Progenitor cell of endocrine pancreas (in vitro differentiated cells): ENCODE measurements around the gene LBHD2. TPM values are rescaled to one million over a fixed set of nuclear protein-coding genes. Genes with fewer than 3 reads are reported as not detected.

Source experiments
- DNase-seq: peaks from one replicate; pipeline ENCODE4 v3.0.0; 2021; ENCODE audit warnings: low spot score; ENCODE audit not compliant: unreplicated experiment
- H3K27ac Mint-ChIP-seq: 2 replicates; pipeline ENCODE4 v1.8.0; 2021; ENCODE audit warnings: mild to moderate bottlenecking, moderate library complexity, mixed read lengths
- H3K27me3 Mint-ChIP-seq: 2 replicates; pipeline ENCODE4 v1.8.0; 2021; ENCODE audit warnings: mixed read lengths
- H3K36me3 Mint-ChIP-seq: 2 replicates; pipeline ENCODE4 v1.8.0; 2022; ENCODE audit warnings: mixed read lengths; ENCODE audit not compliant: insufficient read depth
- H3K4me1 Mint-ChIP-seq: 2 replicates; pipeline ENCODE4 v1.8.0; 2021; ENCODE audit warnings: low read depth, mixed read lengths
- H3K4me3 Mint-ChIP-seq: 2 replicates; pipeline ENCODE4 v1.8.0; 2021; ENCODE audit warnings: low read depth, mild to moderate bottlenecking, moderate library complexity, mixed read lengths
- H3K9me3 Mint-ChIP-seq: 2 replicates; pipeline ENCODE4 v1.8.0; 2021; ENCODE audit warnings: low read depth, mixed read lengths
- total RNA-seq: library from RNA; stranded (reverse); gene quantifications from 2 replicates; pipeline ENCODE4 v1.2.1, GENCODE V29; 2021
- TF ChIP-seq, protein P1 (sequence below): fragments of 200-600 bp; sonication (generic); IDR thresholded peaks from one replicate; pipeline ENCODE4 v1.5.0; 2021; ENCODE audit warnings: antibody characterized with exemption, mild to moderate bottlenecking; ENCODE audit not compliant: unreplicated experiment

Gene LBHD2
- total RNA-seq, 1 donor from 2014 or later, result not detected

DNA sequence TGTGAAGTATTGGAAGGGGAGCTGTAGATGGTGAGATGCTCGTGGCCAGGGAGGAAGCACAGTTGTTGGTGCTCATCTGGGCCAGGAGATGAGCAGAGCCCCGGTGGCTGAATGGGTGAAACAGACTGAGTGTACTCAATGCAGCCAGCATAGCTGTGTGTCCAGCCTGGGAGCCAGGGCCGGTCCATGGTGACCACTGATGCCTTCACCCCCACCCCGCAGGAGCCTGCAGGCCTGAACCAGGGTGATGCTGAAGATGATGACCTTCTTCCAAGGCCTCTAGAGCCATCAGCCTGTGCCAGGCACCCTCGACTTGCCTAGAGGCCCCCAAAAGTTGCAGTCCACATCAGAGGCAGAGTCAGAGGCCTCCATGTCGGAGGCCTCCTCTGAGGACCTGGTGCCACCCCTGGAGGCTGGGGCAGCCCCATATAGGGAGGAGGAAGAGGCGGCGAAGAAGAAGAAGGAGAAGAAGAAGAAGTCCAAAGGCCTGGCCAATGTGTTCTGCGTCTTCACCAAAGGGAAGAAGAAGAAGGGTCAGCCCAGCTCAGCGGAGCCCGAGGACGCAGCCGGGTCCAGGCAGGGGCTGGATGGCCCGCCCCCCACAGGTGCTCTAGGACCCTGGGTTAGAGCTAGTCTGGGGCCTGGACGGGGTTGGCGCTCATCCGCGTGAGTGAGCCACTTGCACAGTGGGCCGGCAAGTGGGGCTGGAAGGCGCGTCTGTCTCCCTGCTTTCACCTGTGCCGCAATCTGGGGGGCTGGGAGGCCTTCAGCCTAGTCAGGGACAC is 42.3 kb downstream of the LBHD2 start:
- TF ChIP-seq, protein P1, sequence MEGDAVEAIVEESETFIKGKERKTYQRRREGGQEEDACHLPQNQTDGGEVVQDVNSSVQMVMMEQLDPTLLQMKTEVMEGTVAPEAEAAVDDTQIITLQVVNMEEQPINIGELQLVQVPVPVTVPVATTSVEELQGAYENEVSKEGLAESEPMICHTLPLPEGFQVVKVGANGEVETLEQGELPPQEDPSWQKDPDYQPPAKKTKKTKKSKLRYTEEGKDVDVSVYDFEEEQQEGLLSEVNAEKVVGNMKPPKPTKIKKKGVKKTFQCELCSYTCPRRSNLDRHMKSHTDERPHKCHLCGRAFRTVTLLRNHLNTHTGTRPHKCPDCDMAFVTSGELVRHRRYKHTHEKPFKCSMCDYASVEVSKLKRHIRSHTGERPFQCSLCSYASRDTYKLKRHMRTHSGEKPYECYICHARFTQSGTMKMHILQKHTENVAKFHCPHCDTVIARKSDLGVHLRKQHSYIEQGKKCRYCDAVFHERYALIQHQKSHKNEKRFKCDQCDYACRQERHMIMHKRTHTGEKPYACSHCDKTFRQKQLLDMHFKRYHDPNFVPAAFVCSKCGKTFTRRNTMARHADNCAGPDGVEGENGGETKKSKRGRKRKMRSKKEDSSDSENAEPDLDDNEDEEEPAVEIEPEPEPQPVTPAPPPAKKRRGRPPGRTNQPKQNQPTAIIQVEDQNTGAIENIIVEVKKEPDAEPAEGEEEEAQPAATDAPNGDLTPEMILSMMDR, result no peak
- Mint-ChIP-seq H3K36me3 (no peaks in the 10 kb centered on the region), H3K9me3 (no peaks in the 10 kb centered on the region), H3K4me3 (peak overlapping the region; percentile 56), H3K27me3 (peaks cover 37% of the 10 kb centered on the region), H3K4me1 (peaks cover 4% of the 10 kb centered on the region), H3K27ac (no peak overlapping the region)
- no peak for DNase-seq

DNA sequence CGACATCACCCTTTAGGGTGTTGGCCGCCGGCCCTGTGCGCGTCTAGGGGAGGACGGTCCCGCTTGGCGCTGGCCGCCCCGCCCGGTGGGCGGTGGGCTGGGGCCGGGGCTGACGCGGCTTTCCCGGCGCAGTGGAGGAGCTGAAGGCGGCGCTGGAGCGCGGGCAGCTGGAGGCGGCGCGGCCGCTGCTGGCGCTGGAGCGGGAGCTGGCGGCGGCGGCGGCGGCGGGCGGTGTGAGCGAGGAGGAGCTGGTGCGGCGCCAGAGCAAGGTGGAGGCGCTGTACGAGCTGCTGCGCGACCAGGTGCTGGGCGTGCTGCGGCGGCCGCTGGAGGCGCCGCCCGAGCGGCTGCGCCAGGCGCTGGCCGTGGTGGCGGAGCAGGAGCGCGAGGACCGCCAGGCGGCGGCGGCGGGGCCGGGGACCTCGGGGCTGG is 42.9 kb downstream of the LBHD2 start:
- Mint-ChIP-seq H3K27me3 (peaks cover 37% of the 10 kb centered on the region), H3K4me1 (peaks cover 4% of the 10 kb centered on the region), H3K27ac (no peak overlapping the region), H3K36me3 (no peaks in the 10 kb centered on the region), H3K9me3 (no peaks in the 10 kb centered on the region), H3K4me3 (no peak overlapping the region)
- TF ChIP-seq, protein P1, result peak; percentile 54
- peak; percentile 70 for DNase-seq

DNA sequence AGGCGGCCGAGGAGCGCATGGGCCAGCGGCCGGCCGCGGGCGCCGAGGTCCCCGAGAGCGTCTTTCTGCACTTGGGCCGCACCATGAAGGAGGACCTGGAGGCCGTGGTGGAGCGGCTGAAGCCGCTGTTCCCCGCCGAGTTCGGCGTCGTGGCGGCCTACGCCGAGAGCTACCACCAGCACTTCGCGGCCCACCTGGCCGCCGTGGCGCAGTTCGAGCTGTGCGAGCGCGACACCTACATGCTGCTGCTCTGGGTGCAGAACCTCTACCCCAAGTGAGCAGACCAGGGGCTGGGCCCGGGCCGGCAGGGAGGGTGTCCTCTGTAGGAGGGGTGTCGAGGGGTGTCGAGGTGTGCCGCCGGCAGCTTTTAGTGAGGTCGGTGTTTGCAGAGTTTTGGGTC is 43.3 kb downstream of the LBHD2 start:
- H3K27ac Mint-ChIP-seq, result no peak overlapping the region
- no peaks in the 10 kb centered on the region for H3K36me3 Mint-ChIP-seq
- no peak overlapping the region for H3K4me3 Mint-ChIP-seq
- peaks cover 37% of the 10 kb centered on the region for H3K27me3 Mint-ChIP-seq
- no peaks in the 10 kb centered on the region for H3K9me3 Mint-ChIP-seq
- TF ChIP-seq, protein P1, result no peak
- DNase-seq, result no peak
- H3K4me1 Mint-ChIP-seq, result peaks cover 2% of the 10 kb centered on the region

DNA sequence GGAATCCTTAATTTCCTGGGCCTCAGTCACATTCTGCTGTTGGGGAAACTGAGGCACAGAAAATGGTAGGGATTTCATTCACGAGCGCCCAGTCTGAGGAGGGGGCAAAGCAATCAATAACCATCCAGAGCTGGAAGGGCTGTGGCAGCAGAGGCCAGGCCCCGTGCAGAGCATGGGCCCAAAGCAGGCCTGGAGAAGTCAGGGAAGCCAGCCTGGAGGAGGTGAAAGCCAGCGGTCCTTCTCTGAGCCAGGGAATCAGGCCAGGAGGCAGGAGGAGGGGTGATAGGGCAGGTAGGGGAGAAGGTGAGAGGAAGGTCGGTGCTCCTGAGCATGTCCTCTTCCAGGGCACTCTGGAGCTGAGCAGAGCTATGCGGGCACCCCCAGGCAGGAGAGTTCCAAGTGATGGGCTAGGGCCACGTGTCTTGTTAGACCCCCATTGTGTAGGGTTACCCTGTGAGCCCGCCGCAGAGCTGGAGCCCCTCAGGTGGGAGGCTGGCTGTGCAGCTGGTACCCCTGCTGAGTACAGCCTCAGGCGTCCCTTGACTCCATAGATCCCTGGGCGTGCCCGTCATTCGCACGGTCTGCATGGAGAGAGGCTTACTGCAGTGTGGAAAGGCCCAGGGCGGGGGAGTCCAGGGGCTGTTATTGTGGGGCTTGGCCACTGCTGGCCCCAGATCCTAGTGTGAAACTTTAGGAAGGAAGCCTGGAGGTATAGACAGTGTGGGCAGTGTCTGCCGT is 44.0 kb downstream of the LBHD2 start:
- TF ChIP-seq, protein P1, result no peak
- peaks cover 2% of the 10 kb centered on the region for H3K4me1 Mint-ChIP-seq
- H3K36me3 Mint-ChIP-seq, result no peaks in the 10 kb centered on the region
- H3K4me3 Mint-ChIP-seq, result no peak overlapping the region
- no peak for DNase-seq
- H3K27me3 Mint-ChIP-seq, result peaks cover 37% of the 10 kb centered on the region
- peak overlapping the region; percentile 45 for H3K27ac Mint-ChIP-seq
- H3K9me3 Mint-ChIP-seq, result no peaks in the 10 kb centered on the region

DNA sequence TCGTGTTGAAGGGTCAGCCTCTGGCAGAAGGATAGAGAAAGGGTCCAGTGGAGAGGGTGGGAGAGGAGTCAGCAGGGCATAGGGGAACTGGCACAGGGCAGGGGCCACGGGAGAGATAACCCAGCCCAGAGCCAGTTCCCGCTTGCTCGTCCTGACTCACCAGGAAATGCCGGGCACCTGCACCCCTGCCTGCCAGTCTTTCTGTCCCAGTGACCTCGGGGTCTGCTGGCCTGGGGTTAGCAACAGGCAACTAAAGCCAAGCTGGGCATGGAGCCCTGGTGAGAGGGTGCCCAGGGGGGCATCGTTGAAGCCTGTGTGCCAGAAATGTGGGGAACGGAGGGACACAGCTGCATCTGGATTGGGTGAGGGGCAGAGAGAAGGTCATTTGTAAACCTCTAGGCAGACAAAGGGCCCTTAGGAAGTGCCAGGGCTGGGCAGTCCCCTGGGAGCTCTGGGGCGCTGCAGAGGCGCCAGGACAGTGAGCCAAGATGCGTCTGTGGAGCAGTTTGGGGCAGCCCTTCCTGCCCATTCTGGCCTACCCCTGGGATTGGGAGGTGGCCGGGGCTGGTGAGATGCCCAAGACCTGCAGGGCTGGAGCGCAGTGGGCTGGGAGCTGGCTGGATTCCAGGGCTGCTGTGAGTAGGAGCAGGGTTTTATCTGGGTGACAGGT is 44.8 kb downstream of the LBHD2 start:
- H3K4me3 Mint-ChIP-seq, result no peak overlapping the region
- H3K4me1 Mint-ChIP-seq, result peaks cover 2% of the 10 kb centered on the region
- H3K27me3 Mint-ChIP-seq, result peaks cover 37% of the 10 kb centered on the region
- peak overlapping the region; percentile 45 for H3K27ac Mint-ChIP-seq
- TF ChIP-seq, protein P1, result no peak
- no peak for DNase-seq
- no peaks in the 10 kb centered on the region for H3K9me3 Mint-ChIP-seq
- no peaks in the 10 kb centered on the region for H3K36me3 Mint-ChIP-seq
